ENCODE results near the gene HAUS5. TPM values are rescaled to one million over a fixed set of nuclear protein-coding genes. Genes with fewer than 3 reads are reported as not detected.

The HAUS5 gene
- total and polyA plus RNA-seq, 2 experiments from 2014 or later = 4.9 to 12.6 TPM

DNA sequence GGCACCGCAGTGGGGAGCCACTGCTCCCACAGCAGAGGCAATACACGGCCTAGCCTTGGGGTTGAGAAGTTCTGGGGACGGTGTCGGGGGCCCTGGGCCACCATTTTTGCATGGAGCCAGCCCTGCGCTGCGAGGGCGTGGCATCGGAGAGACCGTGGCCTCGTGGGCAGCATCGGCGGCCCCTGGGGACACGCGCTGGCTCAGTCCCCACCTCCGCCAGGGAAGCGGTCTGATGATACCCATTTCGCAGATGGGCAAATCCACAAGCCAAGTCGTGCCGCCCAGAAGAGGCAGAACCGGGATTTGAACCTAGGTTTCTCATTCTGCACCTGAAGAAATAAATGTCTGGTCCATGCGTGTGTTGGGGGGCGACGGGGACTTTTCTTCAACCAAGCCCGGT lies 52.6 kb downstream of the HAUS5 start:
- DNase-seq (ENCODE audit: low spot score) = no peak
- no peak overlapping the region for H3K27ac ChIP-seq
- H3K27me3 ChIP-seq = no peaks in the 10 kb centered on the region
- H3K36me3 ChIP-seq (replicated peaks; ENCODE audit: insufficient read depth, low read depth) = no peaks in the 10 kb centered on the region
- TF ChIP-seq EZH2 (IDR thresholded peaks at IDR 0.05; ENCODE audit: borderline replicate concordance) = no peak
- no peak for TF ChIP-seq EZH2phosphoT487 (IDR thresholded peaks at IDR 0.05; ENCODE audit: low read depth, severe bottlenecking, unreplicated experiment)
- TF ChIP-seq, protein P1, sequence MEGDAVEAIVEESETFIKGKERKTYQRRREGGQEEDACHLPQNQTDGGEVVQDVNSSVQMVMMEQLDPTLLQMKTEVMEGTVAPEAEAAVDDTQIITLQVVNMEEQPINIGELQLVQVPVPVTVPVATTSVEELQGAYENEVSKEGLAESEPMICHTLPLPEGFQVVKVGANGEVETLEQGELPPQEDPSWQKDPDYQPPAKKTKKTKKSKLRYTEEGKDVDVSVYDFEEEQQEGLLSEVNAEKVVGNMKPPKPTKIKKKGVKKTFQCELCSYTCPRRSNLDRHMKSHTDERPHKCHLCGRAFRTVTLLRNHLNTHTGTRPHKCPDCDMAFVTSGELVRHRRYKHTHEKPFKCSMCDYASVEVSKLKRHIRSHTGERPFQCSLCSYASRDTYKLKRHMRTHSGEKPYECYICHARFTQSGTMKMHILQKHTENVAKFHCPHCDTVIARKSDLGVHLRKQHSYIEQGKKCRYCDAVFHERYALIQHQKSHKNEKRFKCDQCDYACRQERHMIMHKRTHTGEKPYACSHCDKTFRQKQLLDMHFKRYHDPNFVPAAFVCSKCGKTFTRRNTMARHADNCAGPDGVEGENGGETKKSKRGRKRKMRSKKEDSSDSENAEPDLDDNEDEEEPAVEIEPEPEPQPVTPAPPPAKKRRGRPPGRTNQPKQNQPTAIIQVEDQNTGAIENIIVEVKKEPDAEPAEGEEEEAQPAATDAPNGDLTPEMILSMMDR (IDR thresholded peaks at IDR 0.05; ENCODE audit: poor library complexity) = no peak
- no peak overlapping the region for H3K4me2 ChIP-seq
- no peak overlapping the region for H3K4me3 ChIP-seq
- no peaks in the 10 kb centered on the region for H3K9me2 ChIP-seq (replicated peaks; ENCODE audit: insufficient read depth)
- 96% methylated on average over 24 of the region's 24 CpGs for WGBS (ENCODE audit: low lambda C conversion rate, missing lambda C conversion rate)
- H3K79me2 ChIP-seq = no peaks in the 10 kb centered on the region
- no peaks in the 10 kb centered on the region for H4K20me1 ChIP-seq (ENCODE audit: insufficient read depth, poor library complexity, severe bottlenecking)
- no peaks in the 10 kb centered on the region for H3K9me3 ChIP-seq (ENCODE audit: low read depth)
- no peaks in the 10 kb centered on the region for H3K4me1 ChIP-seq (ENCODE audit: insufficient read depth)
- no peak overlapping the region for H2AFZ ChIP-seq

DNA sequence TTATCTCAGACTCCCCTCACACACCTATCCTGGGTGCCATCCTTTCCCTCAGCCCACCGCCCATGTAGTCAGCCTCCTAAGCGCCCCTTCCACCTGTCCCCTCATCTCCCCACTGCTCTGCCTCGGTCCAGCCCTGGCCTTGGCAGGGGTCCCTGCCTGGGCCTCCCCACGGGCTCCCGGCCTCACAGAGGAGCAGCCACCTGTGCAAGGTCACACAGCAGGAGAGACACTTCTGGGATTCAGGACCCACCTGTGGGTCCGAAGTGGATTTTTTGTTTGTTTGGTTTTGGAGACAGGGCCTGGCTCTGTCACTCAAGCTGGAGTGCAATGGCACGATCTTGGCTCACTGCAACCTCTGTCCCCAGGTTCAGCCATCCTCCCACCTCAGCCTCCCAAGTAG lies 53.1 kb downstream of the HAUS5 start:
- no peaks in the 10 kb centered on the region for H3K9me2 ChIP-seq (replicated peaks; ENCODE audit: insufficient read depth)
- no peak overlapping the region for H3K4me3 ChIP-seq
- no peak overlapping the region for H2AFZ ChIP-seq
- no peak for DNase-seq (ENCODE audit: low spot score)
- H3K9me3 ChIP-seq (ENCODE audit: low read depth) = no peaks in the 10 kb centered on the region
- no peak overlapping the region for H3K4me2 ChIP-seq
- no peaks in the 10 kb centered on the region for H3K36me3 ChIP-seq (replicated peaks; ENCODE audit: insufficient read depth, low read depth)
- 89% methylated on average over 7 of the region's 7 CpGs for WGBS (ENCODE audit: low lambda C conversion rate, missing lambda C conversion rate)
- H3K4me1 ChIP-seq (ENCODE audit: insufficient read depth) = no peaks in the 10 kb centered on the region
- no peak overlapping the region for H3K27ac ChIP-seq
- no peaks in the 10 kb centered on the region for H3K79me2 ChIP-seq
- no peaks in the 10 kb centered on the region for H4K20me1 ChIP-seq (ENCODE audit: insufficient read depth, poor library complexity, severe bottlenecking)
- TF ChIP-seq EZH2 (IDR thresholded peaks at IDR 0.05; ENCODE audit: borderline replicate concordance) = no peak
- TF ChIP-seq, protein P1 (IDR thresholded peaks at IDR 0.05; ENCODE audit: poor library complexity) = no peak
- no peak for TF ChIP-seq EZH2phosphoT487 (IDR thresholded peaks at IDR 0.05; ENCODE audit: low read depth, severe bottlenecking, unreplicated experiment)
- H3K27me3 ChIP-seq = no peaks in the 10 kb centered on the region

DNA sequence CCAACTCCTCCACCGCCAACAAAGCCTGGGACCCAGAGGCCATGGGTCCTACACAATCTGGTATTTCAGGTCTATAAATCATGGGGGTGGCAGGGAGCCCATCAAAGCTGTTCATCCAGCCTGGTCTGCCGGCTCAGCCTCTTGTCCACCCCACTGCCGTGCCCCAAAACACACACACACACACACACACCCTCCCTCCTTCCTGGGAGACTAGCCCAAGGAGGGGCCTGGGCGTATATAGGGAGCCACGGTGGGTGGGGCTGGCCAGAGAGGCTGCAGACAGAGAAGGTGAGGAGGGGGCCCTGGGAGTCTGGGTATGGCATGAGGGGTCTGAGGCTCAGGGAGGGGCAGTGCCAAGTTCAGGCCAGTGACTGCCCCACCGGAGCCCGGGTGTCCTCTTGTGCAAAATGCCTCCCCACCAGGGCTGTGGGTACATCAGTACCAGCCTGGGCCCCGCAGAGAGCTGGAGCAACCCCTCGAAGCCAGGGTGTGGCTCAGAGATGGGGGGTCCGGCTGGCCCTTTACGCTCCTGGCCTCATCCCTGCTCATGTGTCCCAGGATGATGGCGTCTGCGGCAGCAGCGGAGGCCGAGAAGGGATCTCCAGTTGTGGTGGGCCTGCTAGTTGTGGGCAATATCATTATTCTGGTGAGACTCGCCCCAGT lies 53.8 kb downstream of the HAUS5 start, which contains the start of gene UPK1A:
Gene UPK1A, plus strand, starts transcription at position 267 of the 663 bp plus-strand sequence. Its CDS starts 296 bp downstream, at position 563.
- Histone ChIP-seq H3K4me1 (ENCODE audit: insufficient read depth) (no peaks in the 10 kb centered on the region), H3K27ac (no peak within 1 kb of the TSS), H3K36me3 (replicated peaks; ENCODE audit: insufficient read depth, low read depth) (no peaks in the 10 kb centered on the region), H3K27me3 (no peaks in the 10 kb centered on the region), H3K9me2 (replicated peaks; ENCODE audit: insufficient read depth) (no peaks in the 10 kb centered on the region), H3K79me2 (no peaks in the 10 kb centered on the region), H3K4me2 (no peak within 1 kb of the TSS), H2AFZ (no peak within 1 kb of the TSS), H4K20me1 (ENCODE audit: insufficient read depth, poor library complexity, severe bottlenecking) (no peaks in the 10 kb centered on the region), H3K4me3 (no peak within 1 kb of the TSS), H3K9me3 (ENCODE audit: low read depth) (no peaks in the 10 kb centered on the region)
- DNase-seq (ENCODE audit: low spot score) = no peak
- no peak for TF ChIP-seq EZH2 (IDR thresholded peaks at IDR 0.05; ENCODE audit: borderline replicate concordance)
- 74% methylated on average over 16 of the region's 16 CpGs for WGBS (ENCODE audit: low lambda C conversion rate, missing lambda C conversion rate)

DNA sequence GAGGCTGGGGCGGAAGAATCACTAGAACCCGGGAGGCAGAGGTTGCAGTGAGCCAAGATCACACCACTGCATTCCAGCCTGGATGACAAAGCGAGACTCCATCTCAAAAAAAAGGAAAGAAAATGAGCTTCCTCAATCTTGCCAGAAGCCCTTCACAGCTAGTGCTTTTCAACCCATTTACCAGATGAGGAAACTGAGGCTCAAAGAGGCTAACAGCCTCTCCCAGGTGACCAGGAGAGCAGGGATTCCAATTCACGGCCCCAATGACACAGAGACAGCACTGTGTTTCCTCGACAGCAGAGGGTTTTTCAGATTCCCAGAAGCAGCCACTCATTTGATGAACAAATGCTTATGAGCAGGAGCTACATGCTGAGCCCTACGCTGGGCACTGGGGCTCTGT lies 57.0 kb downstream of the HAUS5 start:
- H3K36me3 ChIP-seq (replicated peaks; ENCODE audit: insufficient read depth, low read depth) = no peaks in the 10 kb centered on the region
- TF ChIP-seq EZH2 (IDR thresholded peaks at IDR 0.05; ENCODE audit: borderline replicate concordance) (no peak), EZH2phosphoT487 (IDR thresholded peaks at IDR 0.05; ENCODE audit: low read depth, severe bottlenecking, unreplicated experiment) (no peak)
- TF ChIP-seq, protein P1 (IDR thresholded peaks at IDR 0.05; ENCODE audit: poor library complexity) = no peak
- H3K4me2 ChIP-seq = no peak overlapping the region
- H3K4me3 ChIP-seq = no peak overlapping the region
- no peak overlapping the region for H2AFZ ChIP-seq
- no peaks in the 10 kb centered on the region for H3K4me1 ChIP-seq (ENCODE audit: insufficient read depth)
- no peaks in the 10 kb centered on the region for H3K79me2 ChIP-seq
- H3K9me2 ChIP-seq (replicated peaks; ENCODE audit: insufficient read depth) = no peaks in the 10 kb centered on the region
- 78% methylated on average over 4 of the region's 6 CpGs for WGBS (ENCODE audit: low lambda C conversion rate, missing lambda C conversion rate)
- H3K27me3 ChIP-seq = no peaks in the 10 kb centered on the region
- no peaks in the 10 kb centered on the region for H3K9me3 ChIP-seq (ENCODE audit: low read depth)
- H4K20me1 ChIP-seq (ENCODE audit: insufficient read depth, poor library complexity, severe bottlenecking) = no peaks in the 10 kb centered on the region
- no peak for DNase-seq (ENCODE audit: low spot score)
- H3K27ac ChIP-seq = no peak overlapping the region
